ENCODE data around the gene TRIM46.
"Not testable (repeated sequence)": the region's sequence is repeated elsewhere in the genome, so short reads cannot be mapped to it uniquely, and the experiment has no call there.

TRIM46 gene

GRCh38 chr1:155227261-155228095 lies 53.8 kb downstream of the TRIM46 start:
- Histone ChIP-seq H3K36me3 (ENCODE audit: insufficient read depth, low read length) (no peaks in the 10 kb centered on the region), H3K9me3 (ENCODE audit: control insufficient read depth, insufficient read depth, low read length) (no peaks in the 10 kb centered on the region), H3K9ac (ENCODE audit: low read depth, low read length) (peak overlapping the region; percentile 77), H3K4me1 (ENCODE audit: insufficient read depth, low read length) (peaks cover 22% of the 10 kb centered on the region)

DNA sequence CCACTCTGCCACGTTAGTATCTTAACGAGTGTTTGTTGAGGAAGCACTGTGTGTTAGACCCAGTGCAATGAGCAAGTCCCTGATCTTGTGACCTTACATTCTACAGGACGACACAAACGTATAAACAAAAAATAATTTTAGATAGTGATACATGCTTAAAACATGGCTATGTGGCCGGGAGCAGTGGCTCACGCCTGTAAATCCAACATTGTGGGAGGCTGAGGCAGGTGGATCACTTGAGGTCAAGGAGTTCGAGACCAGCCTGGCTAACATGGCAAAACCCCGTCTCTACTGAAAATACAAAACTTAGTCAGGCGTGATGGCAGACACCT lies 54.4 kb downstream of the TRIM46 start:
- Histone ChIP-seq H3K9ac (ENCODE audit: low read depth, low read length) (peak overlapping the region; percentile 64), H3K4me1 (ENCODE audit: insufficient read depth, low read length) (peaks cover 22% of the 10 kb centered on the region), H3K36me3 (ENCODE audit: insufficient read depth, low read length) (no peaks in the 10 kb centered on the region), H3K9me3 (ENCODE audit: control insufficient read depth, insufficient read depth, low read length) (no peaks in the 10 kb centered on the region)

- H3K4me1 ChIP-seq (ENCODE audit: insufficient read depth, low read length); H3K36me3 ChIP-seq (ENCODE audit: insufficient read depth, low read length); H3K9me3 ChIP-seq (ENCODE audit: control insufficient read depth, insufficient read depth, low read length); H3K9ac ChIP-seq (ENCODE audit: low read depth, low read length): not testable (repeated sequence)
Observed at GRCh38 chr1:155231302-155231701, 57.7 kb downstream of the TRIM46 start.

DNA sequence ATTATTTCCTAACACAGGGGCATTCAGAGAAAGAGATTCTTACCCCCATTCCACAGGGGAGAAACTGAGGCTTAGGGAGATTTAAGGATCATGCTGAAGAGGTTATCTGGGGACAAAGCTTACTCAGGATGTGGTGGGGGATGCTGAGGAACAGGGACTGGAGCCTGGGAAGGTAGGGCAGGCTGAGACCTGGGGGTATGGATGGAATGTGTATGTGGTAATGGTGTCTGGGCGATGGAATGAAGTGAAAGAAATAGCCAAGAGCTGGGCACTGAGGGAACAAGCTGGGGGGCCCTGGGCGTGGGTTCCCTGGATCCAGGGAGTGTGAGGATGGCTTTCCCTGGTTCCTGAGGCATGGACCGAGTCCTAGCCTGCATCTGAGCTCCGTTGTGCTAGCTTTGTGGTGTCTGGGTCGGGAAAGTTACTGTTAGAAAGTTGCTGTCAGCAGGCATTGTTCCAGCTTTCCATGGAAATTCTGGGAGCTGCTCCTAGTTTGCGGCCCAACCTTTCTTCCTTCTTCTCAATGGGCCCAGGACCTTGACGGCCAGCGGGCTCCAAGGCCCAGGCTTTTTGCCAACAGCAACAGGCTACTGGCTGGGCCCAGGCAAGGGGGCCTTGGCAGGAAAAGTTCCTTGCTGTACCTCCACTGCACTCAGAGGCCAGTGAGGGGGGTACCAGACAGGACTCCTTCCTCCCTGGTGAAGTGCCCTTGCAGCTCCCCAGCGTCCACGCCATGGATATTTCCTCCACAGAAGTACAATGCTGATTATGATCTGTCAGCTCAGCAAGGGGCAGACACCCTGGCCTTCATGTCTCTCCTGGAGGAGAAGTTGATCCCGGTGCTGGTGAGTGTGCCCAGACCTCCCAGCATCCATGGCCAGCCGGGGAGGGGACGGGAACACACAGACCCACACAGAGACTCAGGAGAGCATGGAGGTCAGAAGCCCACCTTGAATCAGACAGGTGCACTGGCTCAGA lies 58.6 kb downstream of the TRIM46 start:
- H3K9me3 ChIP-seq (ENCODE audit: control insufficient read depth, insufficient read depth, low read length); H3K4me1 ChIP-seq (ENCODE audit: insufficient read depth, low read length); H3K36me3 ChIP-seq (ENCODE audit: insufficient read depth, low read length); H3K9ac ChIP-seq (ENCODE audit: low read depth, low read length): not testable (repeated sequence)

GRCh38 chr1:155233502-155233901 lies 59.9 kb downstream of the TRIM46 start:
- H3K9ac ChIP-seq (ENCODE audit: low read depth, low read length); H3K4me1 ChIP-seq (ENCODE audit: insufficient read depth, low read length); H3K36me3 ChIP-seq (ENCODE audit: insufficient read depth, low read length); H3K9me3 ChIP-seq (ENCODE audit: control insufficient read depth, insufficient read depth, low read length): not testable (repeated sequence)

Data from ES-I3 (cell line).